Myocyte (in vitro differentiated cells): Measurements from ENCODE around the gene NDC80. TPM values are rescaled to one million over a fixed set of nuclear protein-coding genes. Genes with fewer than 3 reads are reported as not detected.
A peak's percentile ranks its signal among the peaks of the same experiment; 100 is the strongest.

Source experiments
- DNase-seq: peaks from one replicate; pipeline ENCODE4 v3.0.0-alpha.2; 2012; ENCODE audit warnings: low read depth
- total RNA-seq: library from RNA; depleted of rRNA; stranded (reverse); fragments of >200 nt; gene quantifications from 2 replicates; pipeline ENCODE4 v1.2.3, GENCODE V29; 2014

NDC80 gene
- total RNA-seq, 1 donor from 2014 or later, result 1.6 TPM

GRCh38 chr18:2557536-2557935 lies 13.8 kb upstream of the NDC80 start:
- no peak for DNase-seq

DNA sequence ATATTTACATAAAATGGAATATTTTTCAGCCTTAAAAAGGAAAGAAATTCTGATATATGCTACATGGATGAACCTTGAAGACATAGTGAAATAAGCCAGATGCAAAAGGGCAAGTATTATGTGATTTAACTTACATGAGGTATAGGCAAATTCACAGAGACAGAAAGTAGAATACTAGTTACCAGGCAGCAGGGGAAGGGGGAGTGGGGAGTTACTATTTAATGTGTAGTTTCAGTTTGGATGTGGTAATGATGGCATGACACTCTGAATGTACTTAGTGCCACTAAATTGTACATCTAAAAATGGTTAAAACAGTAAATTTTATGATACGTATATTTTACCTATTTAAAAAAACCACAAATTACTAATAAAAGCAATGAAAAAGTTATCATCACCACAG lies 12.1 kb upstream of the NDC80 start:
- no peak for DNase-seq

GRCh38 chr18:2564373-2564772 lies 7.0 kb upstream of the NDC80 start:
- DNase-seq, result no peak

- peak; percentile 81 for DNase-seq
These were observed 3.2 kb upstream of the NDC80 start for GRCh38 chr18:2568129-2568528.

GRCh38 chr18:2568605-2569004 lies 2.8 kb upstream of the NDC80 start:
- DNase-seq, result no peak

DNA sequence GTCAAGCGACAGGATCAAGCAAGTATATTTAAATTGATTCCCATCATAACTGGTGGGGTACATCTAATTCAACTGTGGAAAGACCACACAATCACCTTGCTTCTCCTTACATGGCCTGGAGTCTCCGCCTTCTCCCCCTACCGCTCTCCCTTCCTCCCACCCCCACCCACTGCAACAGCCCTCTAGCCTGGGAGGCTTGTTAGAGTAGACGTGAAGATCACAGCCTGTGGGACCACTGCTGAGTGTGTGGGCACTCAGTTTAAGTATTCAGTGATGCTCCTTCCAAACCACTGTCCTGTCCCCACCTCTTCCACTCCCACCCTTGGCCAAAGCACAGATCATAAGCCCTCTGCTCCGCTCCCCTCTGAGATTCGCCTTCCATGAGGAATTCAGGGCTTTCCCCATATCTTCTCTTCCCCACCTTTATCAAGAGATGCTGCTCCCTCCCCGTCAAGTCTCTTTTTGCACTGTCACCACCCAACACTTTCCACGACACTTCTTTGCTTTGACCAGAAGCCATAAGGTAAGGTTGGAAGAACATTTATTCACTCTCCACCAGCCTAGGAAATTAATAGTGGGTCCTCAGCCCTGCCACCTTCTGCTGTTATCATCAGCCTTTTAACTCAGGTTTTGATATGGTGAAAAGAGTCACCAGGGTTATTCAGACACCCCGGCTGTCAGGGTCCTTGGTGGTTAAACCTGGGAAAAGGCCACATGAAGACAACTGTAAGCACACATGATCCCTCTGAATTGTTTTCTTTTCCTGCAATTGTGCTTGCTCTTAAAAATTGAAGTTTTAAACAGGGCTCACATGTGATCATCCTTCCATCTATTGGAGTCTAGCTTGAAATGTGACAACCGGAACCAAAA lies 1.8 kb upstream of the NDC80 start:
- DNase-seq, result no peak

- DNase-seq, result peak; percentile 88
These were observed 571 bp upstream of the NDC80 start for GRCh38 chr18:2570772-2571199.

GRCh38 chr18:2572171-2572569 lies 813 bp downstream of the NDC80 start:
- DNase-seq, result no peak

GRCh38 chr18:2572892-2573291 lies 1.5 kb downstream of the NDC80 start:
- DNase-seq, result no peak

- DNase-seq, result no peak
These were observed 2.1 kb downstream of the NDC80 start for GRCh38 chr18:2573408-2573807.

GRCh38 chr18:2587788-2588187 lies 16.4 kb downstream of the NDC80 start:
- DNase-seq, result no peak

DNA sequence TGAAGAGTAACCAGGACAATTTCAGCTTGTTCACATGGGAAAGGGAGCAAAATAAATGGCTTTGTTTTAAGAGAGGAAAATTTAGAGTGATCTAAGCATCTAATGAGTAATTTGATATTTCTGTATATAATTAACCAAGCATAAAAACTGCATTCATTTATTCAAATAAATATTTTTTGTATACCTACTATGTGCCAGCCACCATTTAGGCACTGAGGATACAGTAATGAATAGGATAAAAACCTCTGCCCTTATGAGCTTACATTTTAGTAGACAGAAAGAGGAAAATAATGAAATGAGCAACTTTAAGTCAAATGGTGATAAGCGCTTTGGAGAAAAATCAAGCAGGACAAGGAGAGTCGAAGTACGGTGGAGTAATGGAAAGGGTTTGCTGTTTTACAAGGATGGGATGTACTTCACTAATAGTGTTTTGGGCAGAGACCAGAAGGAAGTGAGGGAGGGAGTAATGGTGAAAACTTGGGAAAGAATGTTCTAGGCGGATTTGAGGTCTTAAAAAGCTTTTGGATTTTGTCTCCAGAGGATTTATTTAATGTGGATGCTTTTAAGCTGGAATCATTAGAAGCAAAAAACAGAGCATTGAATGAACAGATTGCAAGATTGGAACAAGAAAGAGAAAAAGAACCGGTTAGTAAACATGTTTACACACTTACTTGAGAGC lies 17.4 kb downstream of the NDC80 start:
- no peak for DNase-seq

DNA sequence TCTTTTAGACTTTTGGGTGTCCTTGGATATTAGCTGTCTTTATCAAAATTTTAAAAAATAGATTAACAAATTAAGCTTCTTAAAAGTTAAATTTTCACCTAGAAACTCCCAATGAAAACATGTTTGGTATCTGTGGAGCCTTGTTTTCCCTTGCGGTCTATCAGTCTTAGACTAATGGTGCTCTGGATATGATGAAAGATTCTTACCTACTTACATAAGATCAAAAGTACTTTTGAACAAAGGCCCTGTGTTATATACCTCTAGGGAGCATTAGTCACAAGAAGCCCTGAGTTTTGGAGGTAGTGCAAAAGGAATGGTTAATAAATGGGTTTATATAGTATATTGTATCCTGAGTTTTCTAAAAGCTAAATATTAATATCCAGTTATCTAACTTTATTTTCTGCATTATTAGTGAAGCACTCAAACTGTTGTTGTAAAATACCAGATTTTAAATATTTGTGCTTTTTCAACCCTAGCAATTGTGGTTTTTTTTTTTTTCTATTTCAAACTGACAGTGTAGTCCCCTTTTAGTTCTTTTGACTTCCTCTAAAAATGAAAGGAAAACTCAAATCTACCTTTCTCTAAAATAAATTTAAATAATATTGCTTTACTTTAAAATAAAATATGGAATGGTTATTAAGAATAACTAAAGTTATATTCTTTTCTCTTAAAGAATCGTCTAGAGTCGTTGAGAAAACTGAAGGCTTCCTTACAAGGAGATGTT lies 18.1 kb downstream of the NDC80 start:
- no peak for DNase-seq

DNA sequence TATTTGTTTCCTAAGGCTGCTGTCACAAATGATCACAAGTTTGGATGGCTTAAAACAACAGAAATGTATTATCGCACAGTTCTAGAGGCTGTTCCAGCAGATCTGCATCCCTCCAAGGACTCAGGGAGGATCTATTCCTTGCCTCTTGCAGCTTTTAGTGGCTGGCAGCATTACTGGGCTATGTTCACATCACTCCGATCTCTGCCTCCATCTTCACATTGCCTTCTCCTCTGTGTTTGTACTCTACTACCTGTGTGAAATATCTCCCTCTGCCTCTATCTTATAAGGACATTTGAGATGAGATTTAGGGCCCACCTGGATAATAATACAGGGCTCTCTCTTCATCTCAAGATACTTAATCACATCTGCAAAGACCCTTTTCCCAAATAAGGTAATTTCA lies 18.9 kb downstream of the NDC80 start:
- DNase-seq, result no peak

DNA sequence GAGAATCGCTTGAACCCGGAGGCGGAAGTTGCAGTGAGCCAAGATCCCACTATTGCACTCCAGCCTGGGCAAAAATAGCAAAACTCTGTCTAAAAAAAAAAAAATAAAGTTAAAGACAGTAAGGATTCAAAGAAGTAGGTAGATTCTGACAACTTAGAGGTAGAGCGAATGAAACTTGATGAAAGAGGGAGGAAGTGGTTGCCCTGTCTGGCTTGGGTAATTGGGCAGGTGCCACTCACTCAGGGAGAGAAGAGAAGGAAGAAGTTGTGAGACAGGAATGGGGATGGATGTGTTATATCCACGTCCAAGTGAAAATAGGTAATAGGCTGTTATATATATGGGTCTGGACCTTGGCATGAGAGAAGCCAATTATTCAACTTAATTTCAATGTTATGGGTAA lies 26.3 kb downstream of the NDC80 start:
- no peak for DNase-seq

GRCh38 chr18:2602844-2603243 lies 31.5 kb downstream of the NDC80 start:
- no peak for DNase-seq

DNA sequence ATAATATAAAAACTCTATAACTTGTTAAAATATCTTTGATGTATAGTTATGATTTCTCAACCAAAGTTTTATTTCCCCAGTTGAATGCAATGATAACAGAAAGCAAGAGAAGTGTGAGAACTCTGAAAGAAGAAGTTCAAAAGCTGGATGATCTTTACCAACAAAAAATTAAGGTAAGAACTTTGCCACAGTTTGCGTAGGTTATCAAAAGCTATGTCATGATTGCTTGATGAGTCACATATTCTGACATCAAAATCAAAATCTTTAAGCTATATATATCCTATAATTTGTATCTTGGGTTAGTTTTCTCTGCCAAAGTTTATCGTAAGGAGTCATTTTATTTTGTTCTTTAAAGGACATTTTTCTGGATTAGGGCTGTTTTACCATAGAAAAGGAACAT lies 35.0 kb downstream of the NDC80 start:
- no peak for DNase-seq

DNA sequence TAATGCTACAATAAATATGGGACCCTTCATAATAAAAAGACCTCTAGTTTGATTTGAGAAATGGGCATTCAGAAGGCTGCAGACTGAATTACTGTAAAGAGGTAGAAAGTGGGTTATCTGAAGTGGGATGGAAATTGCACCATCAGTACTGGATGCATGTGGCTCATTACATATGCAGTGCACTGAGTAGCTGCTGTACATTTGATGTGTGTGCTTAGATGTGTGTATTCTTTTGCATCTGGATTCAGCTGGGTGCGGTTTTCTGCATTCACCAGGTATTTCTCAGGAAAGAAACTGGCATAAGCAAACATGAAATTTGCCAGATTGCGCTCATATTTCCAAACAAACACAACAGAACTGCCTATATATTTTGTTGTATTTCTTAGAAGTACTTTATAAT lies 38.2 kb downstream of the NDC80 start:
- no peak for DNase-seq

DNA sequence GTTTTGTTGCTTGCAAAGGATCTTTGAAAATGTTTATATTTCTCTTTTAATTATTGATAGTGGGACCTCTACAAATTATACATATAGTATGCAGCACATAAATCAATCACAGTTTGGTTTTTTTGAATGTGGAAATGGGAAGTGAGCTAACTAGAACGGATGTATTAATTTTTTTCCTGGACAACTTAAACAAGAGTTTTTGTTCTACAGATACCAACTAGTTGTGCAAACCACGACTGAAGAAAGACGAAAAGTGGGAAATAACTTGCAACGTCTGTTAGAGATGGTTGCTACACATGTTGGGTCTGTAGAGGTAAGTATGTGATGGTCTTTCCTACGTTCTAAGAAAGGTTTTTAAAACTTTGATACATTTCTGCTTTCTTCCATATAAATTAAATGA lies 39.2 kb downstream of the NDC80 start:
- no peak for DNase-seq

- DNase-seq, result no peak
These were observed 41.6 kb downstream of the NDC80 start for GRCh38 chr18:2612996-2613395.

DNA sequence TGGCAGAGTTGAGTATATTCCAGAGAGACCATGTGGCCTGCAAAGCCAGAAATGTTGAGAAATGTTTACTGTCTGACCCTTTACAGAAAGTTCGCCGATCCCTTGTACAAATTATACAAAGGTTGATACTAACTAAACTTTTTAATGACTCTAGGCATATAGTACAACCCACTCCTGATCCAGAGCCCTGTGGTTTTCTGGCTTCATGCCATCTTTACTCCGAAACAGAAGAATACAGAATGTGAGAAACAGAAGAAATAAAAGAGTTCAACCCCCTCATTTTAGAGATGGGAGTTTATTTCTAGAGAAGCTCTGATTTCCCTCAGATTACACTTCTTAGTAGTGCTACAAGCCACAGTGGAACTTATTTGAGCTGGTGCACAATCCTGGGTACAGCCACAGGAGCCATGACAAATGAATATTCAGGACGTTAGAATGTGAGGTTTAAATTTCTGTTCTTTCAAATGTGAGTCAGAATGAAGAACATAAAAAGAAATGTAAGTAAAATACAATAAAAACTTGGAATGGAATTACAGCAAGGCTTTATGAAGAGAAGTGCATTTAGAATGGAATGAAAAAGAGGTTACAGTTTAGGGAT lies 46.1 kb downstream of the NDC80 start:
- no peak for DNase-seq

GRCh38 chr18:2618009-2618408 lies 46.7 kb downstream of the NDC80 start:
- no peak for DNase-seq
